ENCODE data around the gene MLN. TPM values are rescaled to one million over a fixed set of nuclear protein-coding genes. Genes with fewer than 3 reads are reported as not detected.

The MLN gene
- total and polyA plus RNA-seq, 2 of the 4 experiments (the other 2 are of a cell fraction), result not detected

GRCh38 chr6:33847867-33848266 is 44.1 kb upstream of the MLN start:
- WGBS, 2 experiments (ENCODE audit: extremely low coverage in 2 of 2, insufficient read length in 1 of 2), result no CpG with 5 or more reads among the region's 1 CpG
- no peaks in the 10 kb centered on the region for H3K36me3 ChIP-seq (ENCODE audit: control insufficient read depth, insufficient read depth, low read length)
- intact Hi-C loops (cut with micrococcal nuclease), result no loop called here
- no peak overlapping the region for H3K4me3 ChIP-seq (ENCODE audit: insufficient read depth, low read depth, low read length)
- H3K9me3 ChIP-seq (ENCODE audit: control insufficient read depth, insufficient read depth, low read length), result no peaks in the 10 kb centered on the region
- dilution Hi-C loops (cut with HindIII; ENCODE audit: low sequenced_read_pairs, unreplicated experiment), result no loop called here
- ChIA-PET POLR2A (ENCODE audit: unreplicated experiment) (no interaction called here), CTCF (no interaction called here)
- no peak overlapping the region for H3K23ac ChIP-seq (ENCODE audit: low read depth, low read length)
- H3K9me1 ChIP-seq (ENCODE audit: insufficient read depth, low read length), result 0 out of 2 replicates have a peak, but pooled peaks cover 4% of the 10 kb centered on the region
- H3K14ac ChIP-seq (replicated peaks; ENCODE audit: low read depth, low read length), result no peak overlapping the region
- no peak overlapping the region for H3K18ac ChIP-seq (ENCODE audit: low read depth, low read length)
- H3K79me1 ChIP-seq (ENCODE audit: low read depth in 1 of 2, low read length in 2 of 2), result no peaks in the 10 kb centered on the region
- H4K91ac ChIP-seq (ENCODE audit: insufficient read depth, low read depth, low read length), result no peak overlapping the region
- H3K27ac ChIP-seq (ENCODE audit: insufficient read depth, low read length), result no peak overlapping the region
- in situ Hi-C loops (cut with MboI; ENCODE audit: low sequenced_read_pairs), result no loop called here
- no peak overlapping the region for H2AK9ac ChIP-seq (replicated peaks; ENCODE audit: low read depth, low read length, poor library complexity)
- TF ChIP-seq FOS (IDR thresholded peaks at IDR 0.05; ENCODE audit: low read depth, low read length), result no peak
- TF ChIP-seq USF2 (IDR thresholded peaks at IDR 0.05; ENCODE audit: low read depth, low read length), result no peak
- TF ChIP-seq POLR2A (IDR thresholded peaks at IDR 0.05; ENCODE audit: low read depth, low read length), result no peak
- TF ChIP-seq RFX5 (IDR thresholded peaks at IDR 0.05; ENCODE audit: low read depth, low read length), result no peak
- TF ChIP-seq RAD21 (IDR thresholded peaks at IDR 0.05; ENCODE audit: low read length), result no peak
- TF ChIP-seq RCOR1 (IDR thresholded peaks at IDR 0.05; ENCODE audit: insufficient replicate concordance, low read length), result no peak
- TF ChIP-seq CHD1 (IDR thresholded peaks at IDR 0.05; ENCODE audit: low read depth, low read length), result no peak
- no peak for TF ChIP-seq MXI1 (IDR thresholded peaks at IDR 0.05; ENCODE audit: borderline replicate concordance, low read depth, low read length)
- TF ChIP-seq, protein P1, sequence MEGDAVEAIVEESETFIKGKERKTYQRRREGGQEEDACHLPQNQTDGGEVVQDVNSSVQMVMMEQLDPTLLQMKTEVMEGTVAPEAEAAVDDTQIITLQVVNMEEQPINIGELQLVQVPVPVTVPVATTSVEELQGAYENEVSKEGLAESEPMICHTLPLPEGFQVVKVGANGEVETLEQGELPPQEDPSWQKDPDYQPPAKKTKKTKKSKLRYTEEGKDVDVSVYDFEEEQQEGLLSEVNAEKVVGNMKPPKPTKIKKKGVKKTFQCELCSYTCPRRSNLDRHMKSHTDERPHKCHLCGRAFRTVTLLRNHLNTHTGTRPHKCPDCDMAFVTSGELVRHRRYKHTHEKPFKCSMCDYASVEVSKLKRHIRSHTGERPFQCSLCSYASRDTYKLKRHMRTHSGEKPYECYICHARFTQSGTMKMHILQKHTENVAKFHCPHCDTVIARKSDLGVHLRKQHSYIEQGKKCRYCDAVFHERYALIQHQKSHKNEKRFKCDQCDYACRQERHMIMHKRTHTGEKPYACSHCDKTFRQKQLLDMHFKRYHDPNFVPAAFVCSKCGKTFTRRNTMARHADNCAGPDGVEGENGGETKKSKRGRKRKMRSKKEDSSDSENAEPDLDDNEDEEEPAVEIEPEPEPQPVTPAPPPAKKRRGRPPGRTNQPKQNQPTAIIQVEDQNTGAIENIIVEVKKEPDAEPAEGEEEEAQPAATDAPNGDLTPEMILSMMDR (conservative IDR thresholded peaks at IDR 0.05; ENCODE audit: low read depth, low read length), result no peak
- TF ChIP-seq MAFK (IDR thresholded peaks at IDR 0.05; ENCODE audit: low read depth, low read length), result no peak
- no peak for TF ChIP-seq CEBPB (IDR thresholded peaks at IDR 0.05; ENCODE audit: low read depth, low read length)
- H3K4me2 ChIP-seq (ENCODE audit: low read depth, low read length), result no peak overlapping the region
- H4K8ac ChIP-seq (ENCODE audit: low read depth in 2 of 2, low read length in 2 of 2), result no peak overlapping the region
- no peak overlapping the region for H2BK20ac ChIP-seq (ENCODE audit: low read depth, low read length)
- H2AFZ ChIP-seq (replicated peaks; ENCODE audit: low read length, poor library complexity), result peak overlapping the region; percentile 23
- H4K5ac ChIP-seq (ENCODE audit: low read depth, low read length), result no peak overlapping the region
- H3K4ac ChIP-seq (ENCODE audit: low read depth, low read length), result no peak overlapping the region
- H2BK5ac ChIP-seq (ENCODE audit: low read depth, low read length, poor library complexity, severe bottlenecking), result no peak overlapping the region
- no TSS peak for BruUV-seq (replicated peaks)
- H3K4me1 ChIP-seq (ENCODE audit: control insufficient read depth, insufficient read depth, low read length), result peaks cover 4% of the 10 kb centered on the region; the same call in 1 of the 2 replicates
- ATAC-seq (ENCODE audit: low read depth), result no peak
- H2BK120ac ChIP-seq (ENCODE audit: low read depth, low read length), result no peak overlapping the region
- no peak overlapping the region for H3K56ac ChIP-seq (ENCODE audit: extremely low read depth, insufficient read depth, low read length)
- H3K9ac ChIP-seq (ENCODE audit: low read depth, low read length), result no peak overlapping the region
- no peaks in the 10 kb centered on the region for H4K20me1 ChIP-seq (ENCODE audit: insufficient read depth, low read length)
- DNase-seq, result no peak
- 0 out of 2 replicates have a peak overlapping the region, but pooled peaks have one; percentile 12 for H2AK5ac ChIP-seq (ENCODE audit: low read depth, low read length)
- no peak overlapping the region for H2BK15ac ChIP-seq (ENCODE audit: low read depth, low read length)
- H3K27me3 ChIP-seq (ENCODE audit: control insufficient read depth, insufficient read depth, low read length), result peaks cover 12% of the 10 kb centered on the region; the same call in 1 of the 2 replicates
